ENCODE results near the gene UGT1A9.

- no peak for TF ChIP-seq CTCF (conservative IDR thresholded peaks at IDR 0.05 in 1 of 2, IDR thresholded peaks at IDR 0.05 in 1 of 2; ENCODE audit: low read depth in 1 of 2, low read length in 2 of 2)
- TF ChIP-seq EZH2 (IDR thresholded peaks at IDR 0.05; ENCODE audit: low read length, missing control alignments) = no peak
These were observed 42.4 kb downstream of the UGT1A9 start for GRCh38 chr2:233714121-233714520.

All from fibroblast of lung (primary cell).